Raji (cell line): ENCODE measurements around the gene GALNT2.

Experiments
- POLR2A ChIP-seq: IDR thresholded peaks from 2 replicates; pipeline ENCODE4 v1.6.1; 2011; ENCODE audit warnings: low read depth, low read length, control low read depth; ENCODE audit not compliant: insufficient read depth

Gene GALNT2

GRCh38 chr1:230131457-230131856 lies 64.4 kb downstream of the GALNT2 start:
- no peak for TF ChIP-seq POLR2A

DNA sequence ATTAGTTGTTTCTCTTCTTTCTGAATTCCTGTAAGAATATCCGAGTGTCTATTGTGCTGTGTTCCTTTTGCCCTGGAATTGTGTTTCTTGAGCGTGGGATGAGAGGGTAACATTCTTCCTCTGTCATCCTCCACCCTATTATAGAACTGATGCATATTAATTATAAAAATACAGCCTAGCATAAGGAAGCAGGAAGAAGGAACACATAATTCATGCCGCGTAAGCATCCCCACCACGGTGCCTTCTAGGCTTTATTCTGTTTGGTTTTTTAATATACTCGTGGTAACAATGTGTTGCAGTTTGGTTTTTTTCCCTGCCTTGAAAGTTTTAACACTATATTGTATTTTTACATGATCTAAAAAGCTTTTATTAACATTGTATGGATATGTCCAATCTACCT lies 65.7 kb downstream of the GALNT2 start:
- TF ChIP-seq POLR2A, result no peak

DNA sequence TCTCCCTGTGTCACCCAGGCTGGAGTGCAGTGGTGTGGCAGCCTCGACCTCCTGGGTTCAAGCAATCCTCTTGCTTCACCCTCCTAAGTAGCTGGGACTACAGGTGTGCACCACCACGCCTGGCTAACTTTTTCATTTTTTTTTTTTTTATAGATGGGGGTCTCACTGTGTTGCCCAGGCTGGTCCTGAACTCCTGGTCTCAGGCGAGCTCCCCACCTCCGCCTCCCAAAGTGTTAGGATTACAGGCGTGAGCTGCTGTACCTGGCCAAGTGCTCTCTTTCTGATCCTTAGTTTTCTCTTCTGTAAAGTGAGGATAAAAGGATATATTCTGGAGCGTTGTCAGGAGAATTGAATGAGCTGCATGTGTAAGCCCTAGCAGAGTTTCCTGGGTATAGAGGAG lies 68.7 kb downstream of the GALNT2 start:
- TF ChIP-seq POLR2A, result no peak

- TF ChIP-seq POLR2A, result no peak
These were observed 69.7 kb downstream of the GALNT2 start for GRCh38 chr1:230136453-230137336.

- TF ChIP-seq POLR2A, result no peak
These were observed 70.3 kb downstream of the GALNT2 start for GRCh38 chr1:230137337-230137815.

DNA sequence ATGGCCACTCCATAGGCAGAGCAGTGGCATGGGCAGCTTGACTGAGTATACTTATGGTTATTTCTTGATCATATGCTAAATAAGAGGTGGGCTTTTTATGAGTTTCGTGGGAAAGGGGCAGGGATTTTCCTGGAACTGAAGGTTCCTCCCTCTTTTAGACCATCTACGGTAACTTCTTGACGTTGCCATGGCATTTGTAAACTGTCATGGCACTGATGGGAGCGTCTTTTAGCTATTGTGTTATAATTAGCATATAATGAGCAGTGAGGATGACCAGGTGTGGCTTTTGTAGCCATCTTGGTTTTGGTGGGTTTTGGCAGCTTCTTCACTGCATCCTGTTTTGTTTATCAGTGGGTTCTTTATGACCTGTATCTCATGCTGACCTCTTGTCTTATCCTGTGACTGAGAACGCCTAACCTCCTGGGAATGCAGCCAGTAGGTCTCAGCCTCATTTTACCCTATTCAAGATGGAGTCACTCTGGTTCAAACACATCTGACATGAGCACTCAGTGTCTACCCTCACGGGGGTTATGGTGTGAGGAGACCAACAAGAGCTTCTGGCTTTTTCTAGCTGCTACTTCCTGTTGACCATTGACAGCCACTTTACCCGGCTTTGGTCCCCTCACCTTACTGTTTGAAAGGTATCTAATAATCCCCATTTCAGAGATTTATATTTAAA lies 71.7 kb downstream of the GALNT2 start:
- no peak for TF ChIP-seq POLR2A

- no peak for TF ChIP-seq POLR2A
These were observed 72.3 kb downstream of the GALNT2 start for GRCh38 chr1:230139315-230139714.

- TF ChIP-seq POLR2A, result no peak
These were observed 72.7 kb downstream of the GALNT2 start for GRCh38 chr1:230139741-230140140.

DNA sequence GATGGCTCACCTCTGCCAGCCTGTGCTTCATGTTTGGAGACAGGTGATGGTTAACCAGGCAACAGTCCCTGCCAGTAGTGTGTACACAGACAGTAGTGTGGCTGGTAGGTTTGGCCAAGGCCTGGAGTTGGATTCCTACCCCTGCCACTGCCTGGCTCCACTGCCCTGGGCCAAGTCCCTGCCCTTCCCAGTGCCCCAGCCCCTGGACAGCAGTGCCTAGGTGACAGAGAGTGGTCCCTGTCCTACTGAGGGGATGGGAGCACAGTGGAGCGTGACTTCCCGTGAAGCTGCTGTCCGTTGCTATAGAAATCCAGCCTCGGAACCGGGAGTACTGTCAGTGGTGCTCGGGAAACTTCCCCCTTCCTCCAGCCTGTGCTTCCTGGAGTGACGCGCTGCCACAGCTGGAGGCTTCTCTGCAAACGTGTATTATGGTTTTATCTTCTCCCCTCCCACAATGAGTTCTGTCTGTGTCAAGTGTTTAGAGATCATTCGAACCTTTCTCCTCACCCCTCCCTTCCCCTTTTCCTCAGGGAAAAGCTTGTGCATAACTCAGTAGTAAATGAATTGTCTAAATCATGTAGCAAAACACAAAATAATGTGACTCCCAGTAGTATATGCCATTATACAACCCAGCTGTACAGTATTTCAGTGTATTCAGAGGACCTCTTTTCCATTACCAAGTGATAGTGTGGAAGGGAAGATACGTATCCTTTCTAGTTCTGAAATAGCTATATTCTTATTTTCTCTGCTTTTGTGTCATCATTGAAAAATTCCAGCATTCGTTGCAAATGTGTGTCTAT lies 73.4 kb downstream of the GALNT2 start:
- TF ChIP-seq POLR2A, result no peak

DNA sequence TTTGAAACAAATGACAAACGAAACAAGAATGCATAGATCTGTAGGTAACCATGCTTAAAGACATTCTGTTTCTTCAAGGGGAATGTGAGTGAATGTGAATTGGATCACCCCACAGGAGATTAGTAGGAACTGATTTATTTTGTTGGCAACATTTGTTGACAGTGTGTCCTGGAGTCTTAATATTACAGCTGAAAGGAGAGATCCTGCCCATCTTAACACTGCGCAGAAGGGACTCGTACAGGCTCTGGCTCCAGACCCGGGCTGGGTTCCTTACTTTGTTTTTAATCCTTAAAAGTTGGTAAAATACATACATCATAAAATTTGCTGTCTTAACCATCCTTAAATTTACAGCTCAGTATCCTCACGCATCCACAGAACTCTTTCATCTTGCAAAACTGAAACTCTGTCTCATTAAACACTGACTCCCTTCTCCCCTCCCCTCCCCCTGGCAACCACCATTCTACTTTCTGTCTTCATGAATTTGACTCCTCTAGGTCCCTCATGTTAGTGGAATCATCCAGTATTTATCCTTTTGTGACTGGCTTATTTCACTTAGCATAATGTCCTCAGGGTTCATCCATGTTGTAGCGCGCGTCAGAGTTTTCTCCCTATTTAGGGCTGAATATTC lies 74.1 kb downstream of the GALNT2 start:
- no peak for TF ChIP-seq POLR2A

- no peak for TF ChIP-seq POLR2A
These were observed 75.0 kb downstream of the GALNT2 start for GRCh38 chr1:230141797-230142607.

DNA sequence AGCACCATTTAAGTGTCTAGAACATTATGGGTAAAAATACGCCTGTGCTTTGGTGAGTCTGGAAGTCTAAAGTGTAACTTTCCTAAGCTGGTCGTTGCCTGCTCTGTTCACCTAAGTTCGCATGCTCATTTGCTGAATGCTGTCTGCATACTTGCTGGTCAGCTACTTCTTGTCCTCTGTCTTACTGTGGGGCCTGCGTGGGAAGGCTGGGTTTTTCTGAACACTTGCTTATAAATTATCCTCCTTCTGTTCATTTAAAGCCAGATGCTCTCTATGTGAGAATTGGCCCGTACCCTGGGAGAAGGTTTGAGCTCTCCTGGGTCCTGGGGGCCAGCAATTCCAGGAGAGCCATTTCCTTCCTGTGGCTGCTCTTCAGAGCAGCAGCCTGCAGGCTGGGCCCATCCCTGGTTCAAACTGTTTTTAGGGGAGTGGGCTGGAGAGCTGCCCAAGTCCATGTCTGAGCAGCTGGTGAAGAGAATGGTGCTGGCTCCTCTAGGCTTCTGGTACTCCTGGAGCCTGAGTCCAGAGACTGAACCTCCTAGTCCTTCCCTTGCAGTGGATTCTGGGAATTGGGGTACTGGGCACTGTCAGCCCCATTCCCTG lies 75.7 kb downstream of the GALNT2 start:
- no peak for TF ChIP-seq POLR2A

GRCh38 chr1:230143534-230143933 lies 76.5 kb downstream of the GALNT2 start:
- no peak for TF ChIP-seq POLR2A
